H9 (cell line): ENCODE data around the gene OR10H1. TPM values are rescaled to one million over a fixed set of nuclear protein-coding genes. Genes with fewer than 3 reads are reported as not detected.

Experiments
- DNase-seq: peaks from one replicate; pipeline ENCODE4 v3.0.0-alpha.2; 2017
- H2AFZ ChIP-seq: one replicate; pipeline ENCODE4 v1.6.1; 2013; ENCODE audit warnings: mild to moderate bottlenecking, low read length, control low read depth, moderate library complexity
- H2AK5ac ChIP-seq: 2 replicates; pipeline ENCODE4 v1.6.1; 2013; ENCODE audit warnings: low read length, control low read depth, mixed read lengths; ENCODE audit not compliant: insufficient read length
- H2BK120ac ChIP-seq: one replicate; pipeline ENCODE4 v1.6.1; 2013; ENCODE audit warnings: low read depth, mild to moderate bottlenecking, low read length, control low read depth, inconsistent platforms; ENCODE audit not compliant: poor library complexity, severe bottlenecking
- H2BK12ac ChIP-seq: 2 replicates; pipeline ENCODE4 v1.6.1; 2013; ENCODE audit warnings: low read length, control low read depth, mixed read lengths, low read depth; ENCODE audit not compliant: insufficient read length
- H2BK15ac ChIP-seq: 2 replicates; pipeline ENCODE4 v1.6.1; 2013; ENCODE audit warnings: low read depth, low read length, control low read depth
- H2BK20ac ChIP-seq: one replicate; pipeline ENCODE4 v1.6.1; 2013; ENCODE audit warnings: low read depth, mild to moderate bottlenecking, low read length, control low read depth, inconsistent platforms; ENCODE audit not compliant: poor library complexity, severe bottlenecking
- H2BK5ac ChIP-seq: 2 replicates; pipeline ENCODE4 v1.6.1; 2013; ENCODE audit warnings: low read length, control low read depth, mixed read lengths; ENCODE audit not compliant: insufficient read length
- H3K14ac ChIP-seq: 2 replicates; pipeline ENCODE4 v1.6.1; 2013; ENCODE audit warnings: low read length, control low read depth; ENCODE audit not compliant: insufficient read depth
- H3K18ac ChIP-seq: 2 replicates; pipeline ENCODE4 v1.6.1; 2013; ENCODE audit warnings: low read depth, mild to moderate bottlenecking, mixed read lengths, low read length, control low read depth; ENCODE audit not compliant: insufficient read length
- H3K23ac ChIP-seq: 2 replicates; pipeline ENCODE4 v1.6.1; 2013; ENCODE audit warnings: low read length, control low read depth, mixed read lengths, low read depth; ENCODE audit not compliant: insufficient read length
- H3K23me2 ChIP-seq: 2 replicates; pipeline ENCODE4 v1.6.1; 2013; ENCODE audit warnings: low read depth, mild to moderate bottlenecking, mixed read lengths, low read length, control low read depth; ENCODE audit not compliant: insufficient read length, poor library complexity, severe bottlenecking
- H3K27ac ChIP-seq: 2 replicates; pipeline ENCODE4 v1.5.1; 2013; ENCODE audit warnings: low read length, control low read depth, mixed read lengths, low read depth; ENCODE audit not compliant: insufficient read length
- H3K27me3 ChIP-seq: 2 replicates; pipeline ENCODE4 v1.6.1; 2013; ENCODE audit warnings: low read length, control low read depth, inconsistent platforms; ENCODE audit not compliant: insufficient read depth
- H3K4ac ChIP-seq: 2 replicates; pipeline ENCODE4 v1.6.1; 2013; ENCODE audit warnings: low read depth, mild to moderate bottlenecking, control low read depth, inconsistent platforms, low read length, moderate library complexity
- H3K4me1 ChIP-seq: 2 replicates; pipeline ENCODE4 v1.6.1; 2013; ENCODE audit warnings: low read length, control low read depth, inconsistent platforms; ENCODE audit not compliant: insufficient read depth
- H3K4me2 ChIP-seq: 2 replicates; pipeline ENCODE4 v1.6.1; 2013; ENCODE audit warnings: low read length, control low read depth, mixed read lengths; ENCODE audit not compliant: insufficient read length, insufficient read depth
- H3K56ac ChIP-seq: 2 replicates; pipeline ENCODE4 v1.6.1; 2013; ENCODE audit warnings: low read depth, mild to moderate bottlenecking, mixed read lengths, low read length, control low read depth; ENCODE audit not compliant: insufficient read length
- H3K79me1 ChIP-seq: 2 replicates; pipeline ENCODE4 v1.6.1; 2013; ENCODE audit warnings: low read depth, mild to moderate bottlenecking, moderate library complexity, low read length, control low read depth, inconsistent platforms; ENCODE audit not compliant: insufficient read depth, poor library complexity, severe bottlenecking
- H3K79me2 ChIP-seq: 2 replicates; pipeline ENCODE4 v1.6.1; 2013; ENCODE audit warnings: low read length, control low read depth, inconsistent platforms; ENCODE audit not compliant: insufficient read depth
- H3K9ac ChIP-seq: 2 replicates; pipeline ENCODE4 v1.6.1; 2013; ENCODE audit warnings: low read length, control low read depth, mixed read lengths; ENCODE audit not compliant: insufficient read length; ENCODE audit errors: extremely low read depth
- H3K9me3 ChIP-seq: one replicate; pipeline ENCODE4 v1.6.1; 2013; ENCODE audit warnings: low read depth, low read length, inconsistent platforms; ENCODE audit not compliant: control insufficient read depth
- H3T11ph ChIP-seq: one replicate; pipeline ENCODE4 v1.6.1; 2013; ENCODE audit warnings: mild to moderate bottlenecking, low read length, control low read depth, inconsistent platforms
- H4K20me1 ChIP-seq: one replicate; pipeline ENCODE4 v1.6.1; 2013; ENCODE audit not compliant: control insufficient read depth, insufficient read length, insufficient read depth
- H4K5ac ChIP-seq: 2 replicates; pipeline ENCODE4 v1.6.1; 2013; ENCODE audit warnings: low read depth, mild to moderate bottlenecking, mixed read lengths, low read length, control low read depth; ENCODE audit not compliant: insufficient read length
- H4K8ac ChIP-seq: replicated peaks from 2 replicates; pipeline ENCODE4 v1.6.1; 2013; ENCODE audit warnings: low read length, control low read depth, mixed read lengths, low read depth; ENCODE audit not compliant: insufficient read length
- H4K91ac ChIP-seq: 2 replicates; pipeline ENCODE4 v1.6.1; 2013; ENCODE audit warnings: low read depth, mild to moderate bottlenecking, moderate library complexity, mixed read lengths, low read length, control low read depth; ENCODE audit not compliant: insufficient read length
- H3K27ac Mint-ChIP-seq, 3 experiments: 2 replicates in 2 of 3; 3 replicates in 1 of 3; pipeline ENCODE4 v1.8.0; 2020 to 2021; ENCODE audit warnings: mixed read lengths in 3 of 3, mild to moderate bottlenecking in 1 of 3, moderate library complexity in 1 of 3
- H3K27me3 Mint-ChIP-seq: 2 replicates; pipeline ENCODE4 v1.8.0; 2021; ENCODE audit warnings: low read depth, mild to moderate bottlenecking, moderate library complexity, mixed read lengths
- H3K36me3 Mint-ChIP-seq, 3 experiments: 2 replicates in 2 of 3; 3 replicates in 1 of 3; pipeline ENCODE4 v1.8.0; 2020 to 2021; ENCODE audit warnings: low read depth in 3 of 3, mixed read lengths in 3 of 3; ENCODE audit not compliant: insufficient read depth in 1 of 3
- H3K4me1 Mint-ChIP-seq, 2 experiments: 2 replicates each; pipeline ENCODE4 v1.8.0; 2020; ENCODE audit warnings: mixed read lengths in 2 of 2
- H3K4me3 Mint-ChIP-seq, 2 experiments: 2 replicates in 1 of 2; 3 replicates in 1 of 2; pipeline ENCODE4 v1.8.0; 2020 to 2021; ENCODE audit warnings: mild to moderate bottlenecking in 2 of 2, mixed read lengths in 2 of 2, moderate library complexity in 1 of 2
- H3K9me3 Mint-ChIP-seq, 2 experiments: 2 replicates in 1 of 2; 3 replicates in 1 of 2; pipeline ENCODE4 v1.8.0; 2020; ENCODE audit warnings: mild to moderate bottlenecking in 2 of 2, mixed read lengths in 2 of 2, moderate library complexity in 1 of 2
- WGBS: extraction: QIAGEN DNeasy Blood & Tissue Kit; methylation state at CpG from one replicate; pipeline ENCODE4 v1.1.7; 2013; ENCODE audit warnings: missing lambda C conversion rate, low lambda C conversion rate, mixed read lengths; ENCODE audit not compliant: insufficient read length; ENCODE audit errors: extremely low coverage; 5-methylcytosine and 5-hydroxymethylcytosine counted together
- total RNA-seq: library from RNA; stranded (reverse); gene quantifications from 2 replicates; pipeline ENCODE4 v1.2.1, GENCODE V29; 2021
- TF ChIP-seq, protein P1 (sequence below): fragments of 200-600 bp; sonication (generic); conservative IDR thresholded peaks from 3 replicates; pipeline ENCODE4 v1.8.0; 2021; ENCODE audit warnings: antibody characterized with exemption, mild to moderate bottlenecking

OR10H1 gene
- total RNA-seq, 1 experiment from 2014 or later = not detected

- H2BK5ac ChIP-seq = no peak overlapping the region
- no peaks in the 10 kb centered on the region for H3K27me3 ChIP-seq
- no peak overlapping the region for H2BK20ac ChIP-seq
- no peaks in the 10 kb centered on the region for H3K4me1 ChIP-seq
- no peak overlapping the region for H4K91ac ChIP-seq
- H3K9me3 Mint-ChIP-seq = peaks cover 85 to 96% of the 10 kb centered on the region in 2 experiments
- no peak overlapping the region for H2BK120ac ChIP-seq
- no peaks in the 10 kb centered on the region for H3K27me3 Mint-ChIP-seq
- TF ChIP-seq, protein P1, sequence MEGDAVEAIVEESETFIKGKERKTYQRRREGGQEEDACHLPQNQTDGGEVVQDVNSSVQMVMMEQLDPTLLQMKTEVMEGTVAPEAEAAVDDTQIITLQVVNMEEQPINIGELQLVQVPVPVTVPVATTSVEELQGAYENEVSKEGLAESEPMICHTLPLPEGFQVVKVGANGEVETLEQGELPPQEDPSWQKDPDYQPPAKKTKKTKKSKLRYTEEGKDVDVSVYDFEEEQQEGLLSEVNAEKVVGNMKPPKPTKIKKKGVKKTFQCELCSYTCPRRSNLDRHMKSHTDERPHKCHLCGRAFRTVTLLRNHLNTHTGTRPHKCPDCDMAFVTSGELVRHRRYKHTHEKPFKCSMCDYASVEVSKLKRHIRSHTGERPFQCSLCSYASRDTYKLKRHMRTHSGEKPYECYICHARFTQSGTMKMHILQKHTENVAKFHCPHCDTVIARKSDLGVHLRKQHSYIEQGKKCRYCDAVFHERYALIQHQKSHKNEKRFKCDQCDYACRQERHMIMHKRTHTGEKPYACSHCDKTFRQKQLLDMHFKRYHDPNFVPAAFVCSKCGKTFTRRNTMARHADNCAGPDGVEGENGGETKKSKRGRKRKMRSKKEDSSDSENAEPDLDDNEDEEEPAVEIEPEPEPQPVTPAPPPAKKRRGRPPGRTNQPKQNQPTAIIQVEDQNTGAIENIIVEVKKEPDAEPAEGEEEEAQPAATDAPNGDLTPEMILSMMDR = no peak
- H3K27ac ChIP-seq = no peak overlapping the region
- no peak overlapping the region for H2AK5ac ChIP-seq
- H3K79me1 ChIP-seq = no peaks in the 10 kb centered on the region
- no peak overlapping the region for H3K18ac ChIP-seq
- H3K56ac ChIP-seq = no peak overlapping the region
- H3T11ph ChIP-seq = no peak overlapping the region
- H3K23me2 ChIP-seq = no peaks in the 10 kb centered on the region
- no peak overlapping the region for H4K5ac ChIP-seq
- H4K8ac ChIP-seq = no peak overlapping the region
- no CpG with 5 or more reads among the region's 7 CpGs for whole genome bisulfite sequencing
- H3K79me2 ChIP-seq = no peaks in the 10 kb centered on the region
- H3K4me1 Mint-ChIP-seq = no peaks in the 10 kb centered on the region
- DNase-seq = no peak
- no peak overlapping the region for H2AFZ ChIP-seq
- no peak overlapping the region for H3K4me3 Mint-ChIP-seq
- no peak overlapping the region for H3K27ac Mint-ChIP-seq
- peaks cover 11 to 20% (median 13%) of the 10 kb centered on the region in 3 experiments; a peak in 6 of 7 replicates for H3K36me3 Mint-ChIP-seq
- no peaks in the 10 kb centered on the region for H4K20me1 ChIP-seq
- no peak overlapping the region for H2BK12ac ChIP-seq
- H2BK15ac ChIP-seq = no peak overlapping the region
- no peak overlapping the region for H3K4ac ChIP-seq
- no peak overlapping the region for H3K14ac ChIP-seq
- H3K9me3 ChIP-seq = peaks cover 99% of the 10 kb centered on the region
- no peak overlapping the region for H3K4me2 ChIP-seq
- no peak overlapping the region for H3K23ac ChIP-seq
- no peak overlapping the region for H3K9ac ChIP-seq
Measured at GRCh38 chr19:15813916-15814315, 1.5 kb downstream of the OR10H1 start.
